Liver (tissue), 3 donors: ENCODE measurements around the gene PC.

ENCODE experiments used
- EGR1 ChIP-seq, 2 donors: IDR thresholded peaks; 2 replicates each; pipeline ENCODE4 v1.6.1; 2016 to 2018; ENCODE audit warnings: antibody characterized with exemption in 2 of 2, low read depth in 2 of 2
- JUND ChIP-seq, 2 donors: IDR thresholded peaks; 2 replicates each; pipeline ENCODE4 v1.6.1; 2016; ENCODE audit warnings: antibody characterized with exemption in 2 of 2
- RAD21 ChIP-seq, 2 donors: IDR thresholded peaks; 2 replicates each; pipeline ENCODE4 v1.6.1; 2016; ENCODE audit warnings: antibody characterized with exemption in 2 of 2, mild to moderate bottlenecking in 2 of 2
- TAF1 ChIP-seq: conservative IDR thresholded peaks from 2 replicates; pipeline ENCODE4 v1.6.1; 2016; ENCODE audit warnings: antibody characterized with exemption, mild to moderate bottlenecking
- YY1 ChIP-seq: IDR thresholded peaks from 2 replicates; pipeline ENCODE4 v1.6.1; 2016; ENCODE audit warnings: antibody characterized with exemption, mild to moderate bottlenecking
- TF ChIP-seq, protein P1 (sequence below): fragments of 150-350 bp; IDR thresholded peaks from 2 replicates; pipeline ENCODE4 v1.5.1; 2017; ENCODE audit warnings: improper control_type of control experiment, low read depth, low read length; ENCODE audit not compliant: missing input control
- TF ChIP-seq, protein P2 (sequence below): IDR thresholded peaks from 2 replicates; pipeline ENCODE4 v1.6.1; 2016; ENCODE audit warnings: antibody characterized with exemption, mild to moderate bottlenecking
- TF ChIP-seq, protein P3 (sequence below): IDR thresholded peaks from 2 replicates; pipeline ENCODE4 v1.6.1; 2016; ENCODE audit warnings: antibody characterized with exemption
- TF ChIP-seq, protein P4 (sequence below): IDR thresholded peaks from 2 replicates; pipeline ENCODE4 v1.6.1; 2016; ENCODE audit warnings: antibody characterized with exemption
- donor health status: healthy.
- donor health status: healthy.

DNA sequence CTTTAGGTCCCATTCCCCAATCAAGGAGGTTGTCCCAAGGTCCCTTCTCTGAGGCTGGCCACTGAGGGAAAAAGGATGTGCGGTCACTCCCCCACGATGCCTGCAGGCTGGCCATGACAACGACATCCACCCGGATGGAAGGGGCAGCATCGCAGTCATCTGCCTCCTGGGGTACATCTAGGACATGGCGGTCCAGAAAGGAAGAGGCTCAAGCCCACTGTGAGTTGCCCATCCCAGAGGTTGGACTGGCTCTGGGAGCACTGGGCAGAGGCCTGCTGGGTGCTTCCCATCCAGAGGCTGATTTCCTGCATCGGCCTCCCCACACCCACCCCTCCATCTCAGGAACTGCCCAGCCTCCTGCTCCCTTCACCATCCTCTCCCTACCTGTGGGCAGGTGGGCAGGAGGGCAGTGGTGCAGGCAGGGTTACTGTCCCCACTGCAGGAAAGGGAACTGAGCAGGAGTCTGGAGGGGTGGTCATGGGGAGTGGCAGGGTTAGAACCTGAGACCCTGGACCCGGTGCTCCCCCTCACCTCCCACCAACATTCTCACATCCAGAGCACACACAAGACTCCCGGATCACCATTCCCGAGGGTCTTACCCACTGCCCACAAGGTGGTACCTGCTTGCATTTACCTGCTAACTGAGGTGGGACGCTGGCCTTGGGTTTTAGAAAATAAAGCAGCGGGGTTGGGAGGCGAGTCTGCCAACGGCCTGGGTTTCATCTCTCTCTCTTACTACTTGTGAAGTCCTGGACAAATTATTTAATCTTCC, 110.5 kb downstream of the PC start:
- TF ChIP-seq, protein P1, sequence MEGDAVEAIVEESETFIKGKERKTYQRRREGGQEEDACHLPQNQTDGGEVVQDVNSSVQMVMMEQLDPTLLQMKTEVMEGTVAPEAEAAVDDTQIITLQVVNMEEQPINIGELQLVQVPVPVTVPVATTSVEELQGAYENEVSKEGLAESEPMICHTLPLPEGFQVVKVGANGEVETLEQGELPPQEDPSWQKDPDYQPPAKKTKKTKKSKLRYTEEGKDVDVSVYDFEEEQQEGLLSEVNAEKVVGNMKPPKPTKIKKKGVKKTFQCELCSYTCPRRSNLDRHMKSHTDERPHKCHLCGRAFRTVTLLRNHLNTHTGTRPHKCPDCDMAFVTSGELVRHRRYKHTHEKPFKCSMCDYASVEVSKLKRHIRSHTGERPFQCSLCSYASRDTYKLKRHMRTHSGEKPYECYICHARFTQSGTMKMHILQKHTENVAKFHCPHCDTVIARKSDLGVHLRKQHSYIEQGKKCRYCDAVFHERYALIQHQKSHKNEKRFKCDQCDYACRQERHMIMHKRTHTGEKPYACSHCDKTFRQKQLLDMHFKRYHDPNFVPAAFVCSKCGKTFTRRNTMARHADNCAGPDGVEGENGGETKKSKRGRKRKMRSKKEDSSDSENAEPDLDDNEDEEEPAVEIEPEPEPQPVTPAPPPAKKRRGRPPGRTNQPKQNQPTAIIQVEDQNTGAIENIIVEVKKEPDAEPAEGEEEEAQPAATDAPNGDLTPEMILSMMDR, result no peak
- TF ChIP-seq, protein P2, sequence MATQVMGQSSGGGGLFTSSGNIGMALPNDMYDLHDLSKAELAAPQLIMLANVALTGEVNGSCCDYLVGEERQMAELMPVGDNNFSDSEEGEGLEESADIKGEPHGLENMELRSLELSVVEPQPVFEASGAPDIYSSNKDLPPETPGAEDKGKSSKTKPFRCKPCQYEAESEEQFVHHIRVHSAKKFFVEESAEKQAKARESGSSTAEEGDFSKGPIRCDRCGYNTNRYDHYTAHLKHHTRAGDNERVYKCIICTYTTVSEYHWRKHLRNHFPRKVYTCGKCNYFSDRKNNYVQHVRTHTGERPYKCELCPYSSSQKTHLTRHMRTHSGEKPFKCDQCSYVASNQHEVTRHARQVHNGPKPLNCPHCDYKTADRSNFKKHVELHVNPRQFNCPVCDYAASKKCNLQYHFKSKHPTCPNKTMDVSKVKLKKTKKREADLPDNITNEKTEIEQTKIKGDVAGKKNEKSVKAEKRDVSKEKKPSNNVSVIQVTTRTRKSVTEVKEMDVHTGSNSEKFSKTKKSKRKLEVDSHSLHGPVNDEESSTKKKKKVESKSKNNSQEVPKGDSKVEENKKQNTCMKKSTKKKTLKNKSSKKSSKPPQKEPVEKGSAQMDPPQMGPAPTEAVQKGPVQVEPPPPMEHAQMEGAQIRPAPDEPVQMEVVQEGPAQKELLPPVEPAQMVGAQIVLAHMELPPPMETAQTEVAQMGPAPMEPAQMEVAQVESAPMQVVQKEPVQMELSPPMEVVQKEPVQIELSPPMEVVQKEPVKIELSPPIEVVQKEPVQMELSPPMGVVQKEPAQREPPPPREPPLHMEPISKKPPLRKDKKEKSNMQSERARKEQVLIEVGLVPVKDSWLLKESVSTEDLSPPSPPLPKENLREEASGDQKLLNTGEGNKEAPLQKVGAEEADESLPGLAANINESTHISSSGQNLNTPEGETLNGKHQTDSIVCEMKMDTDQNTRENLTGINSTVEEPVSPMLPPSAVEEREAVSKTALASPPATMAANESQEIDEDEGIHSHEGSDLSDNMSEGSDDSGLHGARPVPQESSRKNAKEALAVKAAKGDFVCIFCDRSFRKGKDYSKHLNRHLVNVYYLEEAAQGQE, result no peak
- TF ChIP-seq RAD21 (IDR thresholded peaks at IDR 0.05), result no peak
- no peak for TF ChIP-seq TAF1
- TF ChIP-seq, protein P3, sequence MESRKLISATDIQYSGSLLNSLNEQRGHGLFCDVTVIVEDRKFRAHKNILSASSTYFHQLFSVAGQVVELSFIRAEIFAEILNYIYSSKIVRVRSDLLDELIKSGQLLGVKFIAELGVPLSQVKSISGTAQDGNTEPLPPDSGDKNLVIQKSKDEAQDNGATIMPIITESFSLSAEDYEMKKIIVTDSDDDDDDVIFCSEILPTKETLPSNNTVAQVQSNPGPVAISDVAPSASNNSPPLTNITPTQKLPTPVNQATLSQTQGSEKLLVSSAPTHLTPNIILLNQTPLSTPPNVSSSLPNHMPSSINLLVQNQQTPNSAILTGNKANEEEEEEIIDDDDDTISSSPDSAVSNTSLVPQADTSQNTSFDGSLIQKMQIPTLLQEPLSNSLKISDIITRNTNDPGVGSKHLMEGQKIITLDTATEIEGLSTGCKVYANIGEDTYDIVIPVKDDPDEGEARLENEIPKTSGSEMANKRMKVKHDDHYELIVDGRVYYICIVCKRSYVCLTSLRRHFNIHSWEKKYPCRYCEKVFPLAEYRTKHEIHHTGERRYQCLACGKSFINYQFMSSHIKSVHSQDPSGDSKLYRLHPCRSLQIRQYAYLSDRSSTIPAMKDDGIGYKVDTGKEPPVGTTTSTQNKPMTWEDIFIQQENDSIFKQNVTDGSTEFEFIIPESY, result no peak
- TF ChIP-seq, protein P4, sequence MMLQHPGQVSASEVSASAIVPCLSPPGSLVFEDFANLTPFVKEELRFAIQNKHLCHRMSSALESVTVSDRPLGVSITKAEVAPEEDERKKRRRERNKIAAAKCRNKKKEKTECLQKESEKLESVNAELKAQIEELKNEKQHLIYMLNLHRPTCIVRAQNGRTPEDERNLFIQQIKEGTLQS, result no peak
- TF ChIP-seq JUND (IDR thresholded peaks at IDR 0.05), result no peak
- no peak for TF ChIP-seq YY1
- no peak for TF ChIP-seq EGR1 (IDR thresholded peaks at IDR 0.05; ENCODE audit: low read depth in 2 of 2)
